ENCODE data around the gene SCAMP2. TPM values are rescaled to one million over a fixed set of nuclear protein-coding genes. Genes with fewer than 3 reads are reported as not detected.
A peak's percentile ranks its signal among the peaks of the same experiment; 100 is the strongest.

The SCAMP2 gene
- total and polyA plus RNA-seq, 2 of the 13 experiments (the other 11 are each of a cell fraction or from before 2014, with no cell fraction given): 34.8 to 121 TPM

GRCh38 chr15:74873036-74873755 lies at the start of gene SCAMP2 (continued):
- TF ChIP-seq ZNF557 (CRISPR knock-in tag; IDR thresholded peaks at IDR 0.05) (no peak), MIXL1 (CRISPR knock-in tag; IDR thresholded peaks at IDR 0.05) (no peak), ZIK1 (CRISPR knock-in tag; IDR thresholded peaks at IDR 0.05; ENCODE audit: borderline replicate concordance, low read depth) (no peak; the same call in 1 of the 2 replicates), SOX6 (IDR thresholded peaks at IDR 0.05) (no peak), SOX6 (CRISPR knock-in tag; IDR thresholded peaks at IDR 0.05) (peak; percentile 38; the same call in 1 of the 2 replicates), ESRRA (CRISPR knock-in tag; IDR thresholded peaks at IDR 0.05; ENCODE audit: low read depth) (0 out of 2 replicates have a peak, but pooled peaks have one; percentile 27), THAP11 (CRISPR knock-in tag; IDR thresholded peaks at IDR 0.05) (peak; percentile 77), MATR3 (CRISPR knock-in tag; IDR thresholded peaks at IDR 0.05) (no peak), ZBTB20 (CRISPR knock-in tag; IDR thresholded peaks at IDR 0.05; ENCODE audit: borderline replicate concordance, low read depth) (no peak), JDP2 (CRISPR knock-in tag; IDR thresholded peaks at IDR 0.05; ENCODE audit: borderline replicate concordance) (no peak), KLF6 (CRISPR knock-in tag; IDR thresholded peaks at IDR 0.05) (peak; percentile 77), EP300 (IDR thresholded peaks at IDR 0.05; ENCODE audit: low read depth in 2 of 2, low read length in 2 of 2) (0 out of 4 replicates have a peak, but pooled peaks of 1 of the 2 experiments have one; percentile 40), EP300 (CRISPR knock-in tag; IDR thresholded peaks at IDR 0.05; ENCODE audit: borderline replicate concordance) (no peak), IRF9 (CRISPR knock-in tag; IDR thresholded peaks at IDR 0.05; ENCODE audit: borderline replicate concordance) (peak; percentile 19; the same call in 1 of the 2 replicates), POLR2AphosphoS5 (IDR thresholded peaks at IDR 0.05; ENCODE audit: low read depth, low read length) (peak; percentile 79), ZFP91 (CRISPR knock-in tag; IDR thresholded peaks at IDR 0.05; ENCODE audit: borderline replicate concordance) (peak; percentile 58; the same call in 1 of the 2 replicates), ZNF605 (CRISPR knock-in tag; IDR thresholded peaks at IDR 0.05) (no peak), GTF3A (CRISPR knock-in tag; conservative IDR thresholded peaks at IDR 0.05) (no peak), SRF (IDR thresholded peaks at IDR 0.05; ENCODE audit: low read depth, low read length) (no peak), TBP (CRISPR knock-in tag; IDR thresholded peaks at IDR 0.05) (peak; percentile 75; the same call in 1 of the 2 replicates), ZNF256 (CRISPR knock-in tag; conservative IDR thresholded peaks at IDR 0.05) (0 out of 2 replicates have a peak, but pooled peaks have one; percentile 51), FOXP1 (IDR thresholded peaks at IDR 0.05) (no peak), FOXP1 (CRISPR knock-in tag; IDR thresholded peaks at IDR 0.05) (no peak), ZNF615 (CRISPR knock-in tag; IDR thresholded peaks at IDR 0.05; ENCODE audit: borderline replicate concordance) (no peak), PAF1 (CRISPR knock-in tag; IDR thresholded peaks at IDR 0.05) (no peak), RNF2 (conservative IDR thresholded peaks at IDR 0.05; ENCODE audit: low read depth) (peak; percentile 73; the same call in 1 of the 2 replicates), RAD21 (CRISPR knock-in tag; IDR thresholded peaks at IDR 0.05) (peak; percentile 27; the same call in 1 of the 2 replicates), REPIN1 (CRISPR knock-in tag; IDR thresholded peaks at IDR 0.05; ENCODE audit: borderline replicate concordance, low read depth) (0 out of 2 replicates have a peak, but pooled peaks have one; percentile 26), ZNF562 (CRISPR knock-in tag; IDR thresholded peaks at IDR 0.05; ENCODE audit: borderline replicate concordance) (no peak), CREB1 (IDR thresholded peaks at IDR 0.05) (peak; percentile 91), CREB1 (CRISPR knock-in tag; IDR thresholded peaks at IDR 0.05) (peak; percentile 88), ZNF792 (CRISPR knock-in tag; IDR thresholded peaks at IDR 0.05) (no peak), ZNF543 (CRISPR knock-in tag; IDR thresholded peaks at IDR 0.05) (no peak)

All from HepG2 (cell line).